Loucy (cell line): Measurements from ENCODE around the gene TEKT3.

ENCODE experiments used
- CTCF ChIP-seq: fragments of 200-600 bp; sonication (generic); conservative IDR thresholded peaks from 2 replicates; pipeline ENCODE4 v1.5.1; 2014; ENCODE audit warnings: mild to moderate bottlenecking, antibody characterized with exemption, low read length
- EZH2phosphoT487 ChIP-seq: fragments of 200-600 bp; IDR thresholded peaks from 2 replicates; pipeline ENCODE4 v1.6.1; 2018; ENCODE audit warnings: antibody characterized with exemption, mild to moderate bottlenecking, moderate library complexity, borderline replicate concordance

- TF ChIP-seq CTCF (no peak), EZH2phosphoT487 (no peak)
Measured at GRCh38 chr17:15303851-15304250, 37.5 kb downstream of the TEKT3 start.
